ENCODE measurements around the gene SLC22A4. TPM values are rescaled to one million over a fixed set of nuclear protein-coding genes. Genes with fewer than 3 reads are reported as not detected.

SLC22A4 gene
- total and polyA plus RNA-seq, 2 of the 8 experiments (the other 6 are each of a cell fraction or from before 2014, with no cell fraction given) = 0.45 to 0.60 TPM

- no peaks in the 10 kb centered on the region for H3K79me1 ChIP-seq (ENCODE audit: low read depth, low read length)
- no peak overlapping the region for H2BK5ac ChIP-seq (ENCODE audit: low read depth, low read length)
- no peaks in the 10 kb centered on the region; a peak in 1 of 4 replicates for H3K9me3 ChIP-seq (ENCODE audit: insufficient read depth in 2 of 2, low read depth in 1 of 2, low read length in 1 of 2)
- H3K56ac ChIP-seq (replicated peaks; ENCODE audit: insufficient read length, low read depth, low read length) = no peak overlapping the region
- WGBS, 2 experiments (ENCODE audit: extremely low coverage in 1 of 2, insufficient coverage in 1 of 2, insufficient read length in 1 of 2, insufficient replicate concordance in 2 of 2, low coverage in 1 of 2, low lambda C conversion rate in 2 of 2, missing lambda C conversion rate in 1 of 2) = 73% methylated on average over 1 of the region's 1 CpG; no CpG with 5 or more reads in 1 of the 2 experiments
- H3K4me3 ChIP-seq (ENCODE audit: extremely low read depth in 1 of 4, insufficient read depth in 2 of 4, low read depth in 3 of 4, low read length in 4 of 4) = no peak overlapping the region
- no peaks in the 10 kb centered on the region for H3K36me3 ChIP-seq (ENCODE audit: control insufficient read depth in 2 of 4, insufficient read depth in 4 of 4, low read length in 3 of 4)
- H3K27ac ChIP-seq (ENCODE audit: low read depth, low read length) = no peak overlapping the region
- H3K79me2 ChIP-seq (ENCODE audit: control insufficient read depth in 1 of 2, insufficient read depth in 2 of 2, low read length in 2 of 2) = no peaks in the 10 kb centered on the region
- H4K20me1 ChIP-seq (replicated peaks in 1 of 2; ENCODE audit: control insufficient read depth in 1 of 2, insufficient read depth in 2 of 2, low read length in 2 of 2) = no peaks in the 10 kb centered on the region
- no peak overlapping the region for H3K18ac ChIP-seq (ENCODE audit: extremely low read depth, low read length)
- no peak overlapping the region for H3K4me2 ChIP-seq (ENCODE audit: insufficient read depth in 1 of 2, low read depth in 2 of 2, low read length in 2 of 2)
- peaks cover 5 to 10% (median 8%) of the 10 kb centered on the region in 4 experiments for H3K4me1 ChIP-seq (replicated peaks in 1 of 4; ENCODE audit: control insufficient read depth in 3 of 4, insufficient read depth in 4 of 4, low read length in 3 of 4)
- H3K27me3 ChIP-seq (replicated peaks in 1 of 4; ENCODE audit: control insufficient read depth in 3 of 4, extremely low read depth in 1 of 4, insufficient read depth in 3 of 4, low read length in 3 of 4) = no peaks in the 10 kb centered on the region
- H4K91ac ChIP-seq (replicated peaks; ENCODE audit: insufficient read length, low read length) = no peak overlapping the region
- H3K23ac ChIP-seq (ENCODE audit: insufficient read length) = no peak overlapping the region
- no peak overlapping the region for H2AFZ ChIP-seq (ENCODE audit: low read length)
- H3K9ac ChIP-seq (replicated peaks in 1 of 4; ENCODE audit: extremely low read depth in 1 of 4, low read depth in 3 of 4, low read length in 3 of 4) = no peak overlapping the region
- no peak overlapping the region for H2BK20ac ChIP-seq (ENCODE audit: low read length)
- FAIRE-seq = no peak
- H4K5ac ChIP-seq (ENCODE audit: insufficient read length, low read depth, low read length) = no peak overlapping the region
- H3K14ac ChIP-seq (ENCODE audit: insufficient read length) = no peak overlapping the region
- ChIA-PET CTCF (ENCODE audit: partially characterized antibody) (interaction anchor here (1.5 to 2.9 kb wide), 2 partner anchors 10 to 82 kb away, joined by 3 to 15 read pairs; no protein-coding TSS in a partner anchor), POLR2A (ENCODE audit: partially characterized antibody) (interaction anchor here (0.7 kb wide), 1 partner anchor 26 kb away, joined by 3 read pairs; no protein-coding TSS in a partner anchor)
- no peak overlapping the region for H2AK5ac ChIP-seq (ENCODE audit: low read depth, low read length)
- H3K23me2 ChIP-seq (ENCODE audit: low read depth, low read length) = no peaks in the 10 kb centered on the region
- DNase-seq (ENCODE audit: low read depth in 1 of 2, low spot score in 2 of 2) = no peak
- no peak overlapping the region for H2BK120ac ChIP-seq (replicated peaks; ENCODE audit: low read depth, low read length)
- no peak overlapping the region for H3K4ac ChIP-seq (replicated peaks; ENCODE audit: insufficient read length, low read depth, low read length)
- no peak overlapping the region for H2BK15ac ChIP-seq (ENCODE audit: low read length)
- H4K8ac ChIP-seq (ENCODE audit: extremely low read depth, insufficient read depth, low read length) = no peak overlapping the region
- H2BK12ac ChIP-seq (ENCODE audit: low read depth, low read length) = no peak overlapping the region
- TF ChIP-seq SIN3A (conservative IDR thresholded peaks at IDR 0.05 in 1 of 2, IDR thresholded peaks at IDR 0.05 in 1 of 2; ENCODE audit: low read depth in 1 of 2, low read length in 2 of 2) (no peak), GTF2F1 (IDR thresholded peaks at IDR 0.05; ENCODE audit: borderline replicate concordance, low read depth, low read length) (no peak), EP300 (IDR thresholded peaks at IDR 0.05; ENCODE audit: borderline replicate concordance in 1 of 2, low read depth in 2 of 2, low read length in 2 of 2) (no peak), SP1 (IDR thresholded peaks at IDR 0.05; ENCODE audit: low read depth, low read length) (no peak), TAF1 (IDR thresholded peaks at IDR 0.05; ENCODE audit: low read depth, low read length) (no peak), POLR2AphosphoS5 (IDR thresholded peaks at IDR 0.05; ENCODE audit: low read depth, low read length) (no peak), CTBP2 (IDR thresholded peaks at IDR 0.05; ENCODE audit: borderline replicate concordance, insufficient read depth, insufficient read length, low read length) (no peak), NANOG (IDR thresholded peaks at IDR 0.05; ENCODE audit: insufficient read depth, low read depth, low read length, poor library complexity, severe bottlenecking) (no peak), CHD2 (IDR thresholded peaks at IDR 0.05; ENCODE audit: low read length) (no peak), SP4 (IDR thresholded peaks at IDR 0.05; ENCODE audit: low read length) (no peak), KDM5A (IDR thresholded peaks at IDR 0.05; ENCODE audit: low read length) (no peak), MAFK (IDR thresholded peaks at IDR 0.05; ENCODE audit: low read depth, low read length) (no peak), PHF8 (conservative IDR thresholded peaks at IDR 0.05; ENCODE audit: low read depth, low read length) (no peak)
- TF ChIP-seq, protein P1, sequence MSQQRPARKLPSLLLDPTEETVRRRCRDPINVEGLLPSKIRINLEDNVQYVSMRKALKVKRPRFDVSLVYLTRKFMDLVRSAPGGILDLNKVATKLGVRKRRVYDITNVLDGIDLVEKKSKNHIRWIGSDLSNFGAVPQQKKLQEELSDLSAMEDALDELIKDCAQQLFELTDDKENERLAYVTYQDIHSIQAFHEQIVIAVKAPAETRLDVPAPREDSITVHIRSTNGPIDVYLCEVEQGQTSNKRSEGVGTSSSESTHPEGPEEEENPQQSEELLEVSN (IDR thresholded peaks at IDR 0.05) = no peak
Observed at GRCh38 chr5:132319975-132320374, 25.8 kb downstream of the SLC22A4 start.

Data from H1 (cell line).